ENCODE measurements around the gene SUN3. TPM values are rescaled to one million over a fixed set of nuclear protein-coding genes. Genes with fewer than 3 reads are reported as not detected.
A peak's percentile ranks its signal among the peaks of the same experiment; 100 is the strongest.

The SUN3 gene
- total RNA-seq, 1 donor from 2014 or later = not detected

GRCh38 chr7:47965456-47965855 is 63.5 kb downstream of the SUN3 start:
- intact Hi-C loops (cut with DNase I) = no loop called here
- Histone ChIP-seq H3K4me1 (no peaks in the 10 kb centered on the region), H3K4me3 (no peak overlapping the region), H3K9me3 (no peaks in the 10 kb centered on the region), H3K36me3 (peaks cover 85% of the 10 kb centered on the region), H3K27ac (no peak overlapping the region), H3K27me3 (no peaks in the 10 kb centered on the region)
- ATAC-seq (no peak), DNase-seq (no peak)
- TF ChIP-seq, protein P1, sequence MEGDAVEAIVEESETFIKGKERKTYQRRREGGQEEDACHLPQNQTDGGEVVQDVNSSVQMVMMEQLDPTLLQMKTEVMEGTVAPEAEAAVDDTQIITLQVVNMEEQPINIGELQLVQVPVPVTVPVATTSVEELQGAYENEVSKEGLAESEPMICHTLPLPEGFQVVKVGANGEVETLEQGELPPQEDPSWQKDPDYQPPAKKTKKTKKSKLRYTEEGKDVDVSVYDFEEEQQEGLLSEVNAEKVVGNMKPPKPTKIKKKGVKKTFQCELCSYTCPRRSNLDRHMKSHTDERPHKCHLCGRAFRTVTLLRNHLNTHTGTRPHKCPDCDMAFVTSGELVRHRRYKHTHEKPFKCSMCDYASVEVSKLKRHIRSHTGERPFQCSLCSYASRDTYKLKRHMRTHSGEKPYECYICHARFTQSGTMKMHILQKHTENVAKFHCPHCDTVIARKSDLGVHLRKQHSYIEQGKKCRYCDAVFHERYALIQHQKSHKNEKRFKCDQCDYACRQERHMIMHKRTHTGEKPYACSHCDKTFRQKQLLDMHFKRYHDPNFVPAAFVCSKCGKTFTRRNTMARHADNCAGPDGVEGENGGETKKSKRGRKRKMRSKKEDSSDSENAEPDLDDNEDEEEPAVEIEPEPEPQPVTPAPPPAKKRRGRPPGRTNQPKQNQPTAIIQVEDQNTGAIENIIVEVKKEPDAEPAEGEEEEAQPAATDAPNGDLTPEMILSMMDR (IDR thresholded peaks at IDR 0.05) = no peak

DNA sequence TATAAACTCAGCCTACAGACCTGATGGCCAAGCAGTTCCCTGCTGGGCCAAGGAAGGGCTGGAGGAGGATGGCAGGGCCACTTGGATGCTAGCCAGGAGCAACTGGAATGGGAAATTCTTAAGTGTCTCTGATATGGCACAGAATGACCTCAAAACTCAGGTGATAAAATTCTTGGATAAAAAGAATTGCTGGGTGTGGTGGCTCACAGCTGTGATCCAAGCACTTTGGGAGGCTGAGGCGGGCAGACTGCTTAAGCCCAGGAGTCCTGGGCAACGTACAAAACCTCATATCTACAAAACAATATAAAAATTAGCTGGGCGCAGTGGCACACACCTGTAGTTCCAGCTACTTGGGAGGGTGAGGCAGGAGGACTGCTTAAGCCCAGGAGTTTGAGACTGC is 66.6 kb downstream of the SUN3 start:
- no peak overlapping the region for H3K27ac ChIP-seq
- no peaks in the 10 kb centered on the region for H3K9me3 ChIP-seq
- TF ChIP-seq, protein P1 (IDR thresholded peaks at IDR 0.05) = no peak
- no peak overlapping the region for H3K4me3 ChIP-seq
- intact Hi-C loops (cut with DNase I) = no loop called here
- no peaks in the 10 kb centered on the region for H3K27me3 ChIP-seq
- no peaks in the 10 kb centered on the region for H3K4me1 ChIP-seq
- H3K36me3 ChIP-seq = peaks cover 75% of the 10 kb centered on the region
- peak; percentile 20 for ATAC-seq
- DNase-seq = no peak

DNA sequence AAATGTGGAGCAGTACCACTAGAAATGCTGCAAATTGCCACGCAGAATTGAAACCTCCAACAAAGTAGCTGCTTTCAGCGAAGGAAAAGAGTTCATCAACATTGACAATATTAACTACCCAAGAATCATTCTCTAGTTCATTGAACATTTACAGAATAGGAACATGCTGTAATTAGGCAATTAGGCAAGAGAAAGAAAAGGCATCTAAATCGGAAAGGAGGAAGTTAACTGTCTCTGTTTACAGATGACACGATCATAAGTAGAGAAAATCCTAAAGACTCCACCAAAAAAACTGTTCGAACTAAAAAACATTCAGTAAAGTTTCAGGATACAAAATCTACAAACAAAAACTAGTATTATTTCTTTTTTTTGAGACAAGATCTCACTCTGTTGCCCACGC is 71.8 kb downstream of the SUN3 start:
- H3K27me3 ChIP-seq = no peaks in the 10 kb centered on the region
- no peaks in the 10 kb centered on the region for H3K4me1 ChIP-seq
- intact Hi-C loops (cut with DNase I) = no loop called here
- H3K4me3 ChIP-seq = no peak overlapping the region
- peaks cover 46% of the 10 kb centered on the region for H3K36me3 ChIP-seq
- no peak for DNase-seq
- TF ChIP-seq, protein P1 (IDR thresholded peaks at IDR 0.05) = no peak
- no peak overlapping the region for H3K27ac ChIP-seq
- no peaks in the 10 kb centered on the region for H3K9me3 ChIP-seq
- peak; percentile 33 for ATAC-seq

DNA sequence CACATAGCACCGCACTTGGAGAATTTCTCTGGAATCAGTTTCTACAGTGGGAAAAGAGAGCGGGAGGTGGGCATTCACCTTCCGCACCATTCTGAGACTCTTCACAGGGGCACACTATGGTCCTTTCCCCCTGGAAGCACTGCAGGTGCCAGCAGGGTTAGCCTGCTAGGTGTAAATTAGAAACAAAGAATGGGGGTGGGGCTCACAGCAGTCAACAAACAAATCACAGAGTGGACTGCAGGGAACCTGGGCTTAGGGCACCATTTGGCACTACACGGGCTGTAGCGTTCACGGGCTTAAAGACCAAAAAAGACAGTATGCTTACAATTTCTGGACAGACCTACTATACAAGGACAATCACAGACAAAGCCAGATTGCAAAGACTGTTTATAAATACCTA is 72.7 kb downstream of the SUN3 start:
- Histone ChIP-seq H3K27me3 (no peaks in the 10 kb centered on the region), H3K4me3 (no peak overlapping the region), H3K4me1 (peaks cover 6% of the 10 kb centered on the region), H3K9me3 (no peaks in the 10 kb centered on the region), H3K36me3 (peaks cover 37% of the 10 kb centered on the region), H3K27ac (no peak overlapping the region)
- intact Hi-C loops (cut with DNase I) = no loop called here
- TF ChIP-seq, protein P1 (IDR thresholded peaks at IDR 0.05) = no peak
- ATAC-seq (no peak), DNase-seq (no peak)

DNA sequence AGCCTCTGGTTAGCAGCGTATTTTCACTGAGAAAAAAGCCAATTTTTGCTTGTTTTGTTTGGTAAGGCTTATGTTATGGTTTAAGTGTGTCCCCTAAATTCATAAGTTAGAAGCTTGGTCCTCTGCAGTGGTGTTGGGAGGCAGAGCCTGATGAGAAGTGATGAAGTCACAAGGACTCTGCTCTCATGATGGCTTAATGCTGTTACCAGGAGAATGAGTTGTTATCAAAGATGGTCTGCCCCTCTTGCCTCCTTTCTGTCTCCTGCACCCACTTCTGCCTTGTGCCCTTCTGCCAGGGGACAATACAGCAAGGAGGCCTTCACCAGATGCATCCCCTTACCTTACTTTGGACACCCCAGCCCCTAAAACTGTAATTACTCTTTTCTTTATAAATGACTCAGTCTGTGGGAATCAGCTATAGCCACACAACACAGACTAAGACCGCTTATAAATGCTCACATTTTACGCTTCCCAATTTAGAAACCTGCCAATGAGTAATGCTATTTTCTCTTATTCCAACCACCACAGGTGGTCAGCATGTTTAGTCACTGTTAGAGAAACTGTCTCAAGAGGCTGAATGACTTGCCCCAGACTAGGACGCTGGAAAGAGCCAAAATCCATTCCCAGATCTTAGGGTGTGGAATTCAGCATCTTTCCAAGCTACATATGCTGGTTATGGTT is 74.5 kb downstream of the SUN3 start:
- Histone ChIP-seq H3K9me3 (no peaks in the 10 kb centered on the region), H3K36me3 (peaks cover 27% of the 10 kb centered on the region), H3K27ac (no peak overlapping the region), H3K27me3 (no peaks in the 10 kb centered on the region), H3K4me3 (no peak overlapping the region), H3K4me1 (peaks cover 9% of the 10 kb centered on the region)
- intact Hi-C loops (cut with DNase I) = no loop called here
- no peak for ATAC-seq
- DNase-seq = no peak
- TF ChIP-seq, protein P1 (IDR thresholded peaks at IDR 0.05) = no peak

GRCh38 chr7:47953822-47954221 is 75.1 kb downstream of the SUN3 start:
- TF ChIP-seq, protein P1 (IDR thresholded peaks at IDR 0.05) = no peak
- DNase-seq = no peak
- Histone ChIP-seq H3K4me1 (peaks cover 9% of the 10 kb centered on the region), H3K27ac (no peak overlapping the region), H3K4me3 (no peak overlapping the region), H3K9me3 (no peaks in the 10 kb centered on the region), H3K36me3 (peaks cover 27% of the 10 kb centered on the region), H3K27me3 (no peaks in the 10 kb centered on the region)
- intact Hi-C loops (cut with DNase I) = no loop called here
- ATAC-seq = no peak
